ENCODE results near the gene LHB.

GRCh38 chr19:49019242-49019932 lies 2.5 kb upstream of the LHB start:
- no peak; the same call in 1 of the 2 replicates for TF ChIP-seq CTCF (conservative IDR thresholded peaks at IDR 0.05; ENCODE audit: low read length)
- TF ChIP-seq EZH2phosphoT487 (IDR thresholded peaks at IDR 0.05; ENCODE audit: borderline replicate concordance): no peak
